Stimulated activated CD4-positive, alpha-beta T cell treated with anti-CD3 and anti-CD28 coated beads, Interleukin-15, amount 100 ng/mL, for 1 hour (primary cell): ENCODE data around the gene LAPTM5.

Experiments used
- DNase-seq, 2 donors: peaks; one replicate each; pipeline ENCODE4 v3.0.0-alpha.2; 2020; ENCODE audit warnings: low read depth in 1 of 2, low spot score in 1 of 2

LAPTM5 gene

DNA sequence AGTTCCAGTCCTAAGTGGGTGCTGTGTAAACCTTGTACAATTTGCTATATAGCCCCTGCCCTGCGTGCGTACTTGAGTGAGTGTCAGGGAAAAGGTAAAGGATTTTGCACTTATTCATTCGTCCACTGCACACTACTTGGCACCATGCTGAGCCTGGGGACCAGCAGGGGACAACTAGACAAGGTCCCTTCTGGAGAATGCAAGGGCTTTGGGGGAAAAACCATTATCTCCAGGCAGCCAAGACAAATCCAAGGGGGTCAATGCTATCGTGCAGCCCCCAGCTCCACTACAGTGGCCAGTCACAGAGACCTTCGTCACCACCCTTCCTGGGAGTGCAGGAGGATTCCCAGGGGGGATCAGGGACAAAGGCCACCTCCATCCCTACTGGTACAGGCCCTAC lies 73.9 kb downstream of the LAPTM5 start:
- no peak for DNase-seq
